ENCODE data around the gene NCAM1.

NCAM1 gene

DNA sequence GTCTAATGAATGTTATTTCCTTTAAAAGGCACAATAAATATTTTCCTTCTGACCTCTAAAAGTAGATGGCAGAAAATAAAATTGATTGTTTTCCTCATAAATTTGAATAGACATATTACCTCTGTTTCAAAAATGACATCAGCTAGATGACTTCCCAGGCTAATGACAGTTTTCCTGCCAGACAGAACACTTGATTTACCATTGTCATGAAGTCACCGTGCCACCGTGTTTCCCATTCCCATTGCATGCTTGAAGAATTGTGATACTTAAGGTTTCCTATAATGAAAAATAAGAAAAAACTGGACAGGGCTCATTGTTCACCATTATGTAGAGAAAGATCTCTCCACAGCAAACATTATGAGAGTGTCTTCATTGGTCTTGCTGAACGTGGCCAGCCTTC is 151.1 kb downstream of the NCAM1 start:
- TF ChIP-seq, protein P1, sequence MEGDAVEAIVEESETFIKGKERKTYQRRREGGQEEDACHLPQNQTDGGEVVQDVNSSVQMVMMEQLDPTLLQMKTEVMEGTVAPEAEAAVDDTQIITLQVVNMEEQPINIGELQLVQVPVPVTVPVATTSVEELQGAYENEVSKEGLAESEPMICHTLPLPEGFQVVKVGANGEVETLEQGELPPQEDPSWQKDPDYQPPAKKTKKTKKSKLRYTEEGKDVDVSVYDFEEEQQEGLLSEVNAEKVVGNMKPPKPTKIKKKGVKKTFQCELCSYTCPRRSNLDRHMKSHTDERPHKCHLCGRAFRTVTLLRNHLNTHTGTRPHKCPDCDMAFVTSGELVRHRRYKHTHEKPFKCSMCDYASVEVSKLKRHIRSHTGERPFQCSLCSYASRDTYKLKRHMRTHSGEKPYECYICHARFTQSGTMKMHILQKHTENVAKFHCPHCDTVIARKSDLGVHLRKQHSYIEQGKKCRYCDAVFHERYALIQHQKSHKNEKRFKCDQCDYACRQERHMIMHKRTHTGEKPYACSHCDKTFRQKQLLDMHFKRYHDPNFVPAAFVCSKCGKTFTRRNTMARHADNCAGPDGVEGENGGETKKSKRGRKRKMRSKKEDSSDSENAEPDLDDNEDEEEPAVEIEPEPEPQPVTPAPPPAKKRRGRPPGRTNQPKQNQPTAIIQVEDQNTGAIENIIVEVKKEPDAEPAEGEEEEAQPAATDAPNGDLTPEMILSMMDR (IDR thresholded peaks at IDR 0.05) = no peak

DNA sequence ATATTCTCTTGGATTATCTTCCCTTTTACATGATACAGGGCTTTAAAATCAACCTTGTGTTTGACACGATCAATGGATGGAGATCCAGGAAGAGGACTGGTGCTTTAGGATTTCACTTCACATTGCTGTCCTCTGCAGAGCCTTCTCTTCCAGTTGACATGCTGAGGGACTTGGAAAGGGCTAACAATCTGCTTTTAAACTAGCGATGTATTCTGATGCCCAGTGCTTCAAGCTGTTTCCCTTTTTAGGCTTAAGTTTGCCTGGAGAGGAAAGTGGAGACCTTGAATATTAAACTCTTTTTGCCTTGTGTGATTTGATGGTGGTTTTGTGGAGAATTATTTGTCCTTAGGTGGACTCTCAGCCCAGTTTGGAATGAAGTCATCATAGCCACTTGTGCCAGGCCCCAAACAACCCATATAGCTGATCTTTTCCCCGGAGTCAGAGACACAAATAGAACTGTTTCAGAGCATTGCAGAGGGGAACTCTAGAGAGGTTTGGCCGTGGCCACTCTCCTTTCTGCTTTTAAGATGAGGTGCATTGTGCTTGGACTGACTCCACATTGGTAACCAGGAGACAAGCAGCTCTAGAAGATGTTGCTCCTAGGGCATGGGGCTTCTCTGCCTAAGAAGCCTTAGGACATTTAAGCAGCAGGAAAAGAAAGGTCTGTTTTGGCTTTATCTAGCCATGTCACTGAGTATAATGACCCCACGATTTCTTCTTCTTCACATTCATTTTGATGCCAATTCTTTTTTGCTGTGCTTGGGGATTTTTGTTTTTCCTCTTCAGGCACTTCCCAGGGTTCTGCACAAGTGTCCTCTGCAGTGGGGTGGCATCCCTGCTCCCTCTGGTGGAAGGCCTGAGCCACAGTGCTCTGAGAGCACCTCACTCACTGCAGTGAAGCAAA is 152.8 kb downstream of the NCAM1 start:
- TF ChIP-seq, protein P1 (IDR thresholded peaks at IDR 0.05) = peak; percentile 72

DNA sequence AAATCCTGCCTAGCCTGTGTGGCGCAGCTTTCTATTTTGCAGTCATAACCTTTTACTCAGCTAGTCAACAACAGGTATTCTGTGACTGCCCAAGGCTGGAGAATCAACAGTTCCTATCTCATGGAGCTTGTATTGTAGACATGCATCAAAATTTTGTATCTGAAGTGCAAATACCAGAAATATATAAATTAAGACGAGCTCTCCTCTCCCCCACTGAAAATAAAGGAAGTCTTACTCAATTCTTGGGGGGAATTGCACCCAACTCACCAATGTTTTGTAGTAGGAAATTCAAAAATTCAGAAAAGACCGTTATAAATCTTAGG is 153.4 kb downstream of the NCAM1 start:
- TF ChIP-seq, protein P1 (IDR thresholded peaks at IDR 0.05) = no peak; the same call in 1 of the 2 replicates

DNA sequence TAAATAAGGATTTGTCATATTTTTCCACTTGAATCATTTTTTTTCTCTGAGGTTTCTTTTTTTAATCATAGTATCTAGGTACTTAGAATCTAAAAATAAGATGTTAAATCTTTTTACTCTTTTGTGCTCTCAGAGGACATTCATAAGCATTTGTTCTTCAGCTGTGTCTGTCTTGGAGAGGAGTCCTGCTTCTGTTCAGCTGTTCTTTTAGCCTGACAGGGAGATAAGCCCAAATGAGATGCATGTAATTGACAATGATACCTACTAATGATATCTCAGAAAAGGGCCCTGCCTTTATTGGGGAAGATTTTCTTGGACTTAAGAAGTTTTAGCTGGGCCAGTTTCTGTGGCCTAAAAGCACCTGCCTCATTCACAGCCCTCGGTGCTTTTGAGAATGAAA is 156.9 kb downstream of the NCAM1 start:
- TF ChIP-seq, protein P1 (IDR thresholded peaks at IDR 0.05) = no peak

DNA sequence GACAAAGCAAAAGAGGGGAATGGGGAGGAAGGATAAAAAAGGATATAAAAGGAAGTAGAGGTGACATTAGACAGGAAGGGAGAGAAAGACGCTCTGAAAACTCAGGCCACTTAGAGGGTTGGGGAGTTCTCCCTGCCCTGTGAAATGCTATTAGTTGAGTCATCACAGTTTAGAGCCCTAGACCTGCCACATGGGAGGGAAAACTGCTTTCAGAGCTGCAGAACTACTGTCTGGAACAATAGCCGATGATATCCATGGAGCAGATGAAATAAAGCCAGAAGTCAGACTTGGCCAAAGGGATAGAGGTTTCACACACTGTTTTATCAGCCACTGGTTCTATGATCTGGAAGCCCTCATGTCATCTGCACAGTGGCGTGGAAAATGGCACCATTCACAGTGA is 157.9 kb downstream of the NCAM1 start:
- TF ChIP-seq, protein P1 (IDR thresholded peaks at IDR 0.05) = no peak

DNA sequence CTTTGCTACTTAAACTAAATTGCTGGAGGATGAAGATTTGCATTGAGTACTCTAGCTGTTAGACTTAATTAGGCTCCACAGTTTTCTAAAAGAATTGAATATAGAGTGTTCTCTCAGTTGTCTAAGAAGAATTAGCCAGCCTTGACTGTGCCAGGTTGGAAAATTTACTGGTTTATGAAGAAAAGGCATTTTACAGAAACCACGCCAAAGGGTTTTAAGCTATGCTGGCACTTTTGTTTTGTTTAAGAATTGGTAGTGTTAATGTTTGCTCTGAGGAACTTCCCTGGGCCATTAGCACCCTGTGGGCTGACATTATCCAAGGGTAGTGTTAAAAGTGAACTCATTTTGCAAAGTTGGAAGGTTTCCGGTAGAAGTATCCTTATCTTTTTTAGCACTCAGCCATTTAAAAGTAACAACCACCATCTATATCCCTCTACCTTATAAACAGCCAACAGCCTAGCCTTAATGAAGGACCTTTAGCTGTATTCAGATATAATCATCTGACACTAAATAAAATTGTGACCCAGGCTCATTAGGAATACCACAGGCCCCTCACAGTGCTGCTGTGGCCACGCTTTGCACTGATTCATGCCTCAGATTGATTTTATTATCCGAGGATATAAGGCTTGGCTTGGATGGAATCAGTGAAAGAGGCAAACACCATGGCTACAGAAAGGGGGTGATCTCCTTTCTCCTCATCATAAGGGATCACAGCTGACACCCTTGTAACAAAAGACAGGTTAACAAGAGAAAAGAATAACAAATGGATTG is 158.9 kb downstream of the NCAM1 start:
- TF ChIP-seq, protein P1 (IDR thresholded peaks at IDR 0.05) = no peak

DNA sequence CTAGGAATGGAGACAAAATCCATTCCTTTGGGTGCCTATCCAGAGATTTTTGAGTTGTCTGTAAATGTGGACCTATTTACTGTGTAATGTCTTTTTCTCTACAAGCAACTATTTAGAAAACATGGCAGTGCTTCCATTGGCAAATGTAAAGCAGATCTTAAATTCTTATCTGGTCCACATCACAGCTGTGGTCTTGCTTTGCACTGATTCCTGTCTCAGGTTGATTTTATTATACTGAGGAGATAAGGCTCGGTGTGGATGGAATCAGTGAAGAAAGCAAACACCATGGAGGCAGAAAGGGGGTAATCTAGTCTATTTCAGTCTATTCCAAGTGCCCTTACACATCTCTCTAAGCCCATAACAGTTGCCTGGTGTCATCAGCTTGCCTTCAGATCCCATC is 160.5 kb downstream of the NCAM1 start:
- TF ChIP-seq, protein P1 (IDR thresholded peaks at IDR 0.05) = no peak
